Measurements from ENCODE around the gene IFNA6. TPM values are rescaled to one million over a fixed set of nuclear protein-coding genes. Genes with fewer than 3 reads are reported as not detected.
"Not testable (repeated sequence)": the region's sequence is repeated elsewhere in the genome, so short reads cannot be mapped to it uniquely, and the experiment has no call there.

IFNA6 gene
- not detected in 2 replicates for total RNA-seq

- DNase-seq (ENCODE audit: low read depth, low spot score): no peak
These were observed at the start of gene IFNA6 for GRCh38 chr9:21350787-21351186. Gene IFNA6 (minus strand): TSS chr9:21350887. CDS start chr9:21350887, 0 bp downstream.

GRCh38 chr9:21399956-21400355, 49.3 kb upstream of the IFNA6 start:
- DNase-seq (ENCODE audit: low read depth, low spot score): no peak

GRCh38 chr9:21398955-21399489, 48.3 kb upstream of the IFNA6 start:
- no peak for DNase-seq (ENCODE audit: low read depth, low spot score)

- no peak for DNase-seq (ENCODE audit: low read depth, low spot score)
These were observed 45.4 kb upstream of the IFNA6 start for GRCh38 chr9:21395778-21396717.

GRCh38 chr9:21392270-21392669, 41.6 kb upstream of the IFNA6 start:
- DNase-seq (ENCODE audit: low read depth, low spot score): no peak

GRCh38 chr9:21385131-21385670, 34.5 kb upstream of the IFNA6 start, which contains the start of gene IFNA2:
Gene IFNA2 (minus strand): TSS chr9:21385398. CDS start chr9:21385329, 69 bp downstream.
- DNase-seq (ENCODE audit: low read depth, low spot score): no peak

- no peak for DNase-seq (ENCODE audit: low read depth, low spot score)
These were observed 32.9 kb upstream of the IFNA6 start for GRCh38 chr9:21383627-21384026.

GRCh38 chr9:21381448-21382339, 31.0 kb upstream of the IFNA6 start:
- DNase-seq (ENCODE audit: low read depth, low spot score): no peak

GRCh38 chr9:21371467-21371866, 20.8 kb upstream of the IFNA6 start:
- not testable (repeated sequence) for DNase-seq (ENCODE audit: low read depth, low spot score)

GRCh38 chr9:21367957-21368356, 17.3 kb upstream of the IFNA6 start, which contains the start of gene IFNA13:
Gene IFNA13 (minus strand): TSS chr9:21368057. CDS start chr9:21368010, 47 bp downstream.
- no peak for DNase-seq (ENCODE audit: low read depth, low spot score)

- DNase-seq (ENCODE audit: low read depth, low spot score): not testable (repeated sequence)
These were observed 16.5 kb upstream of the IFNA6 start for GRCh38 chr9:21367169-21367568.

- DNase-seq (ENCODE audit: low read depth, low spot score): no peak
These were observed 11.6 kb upstream of the IFNA6 start for GRCh38 chr9:21362287-21362686.

- no peak for DNase-seq (ENCODE audit: low read depth, low spot score)
These were observed 7.1 kb upstream of the IFNA6 start for GRCh38 chr9:21357479-21358460.

GRCh38 chr9:21348430-21348970, 2.2 kb downstream of the IFNA6 start:
- DNase-seq (ENCODE audit: low read depth, low spot score): no peak

- no peak for DNase-seq (ENCODE audit: low read depth, low spot score)
These were observed 10.0 kb downstream of the IFNA6 start for GRCh38 chr9:21340735-21341134.

GRCh38 chr9:21336457-21336856, 14.2 kb downstream of the IFNA6 start:
- no peak for DNase-seq (ENCODE audit: low read depth, low spot score)

- DNase-seq (ENCODE audit: low read depth, low spot score): peak; percentile 61
These were observed 15.7 kb downstream of the IFNA6 start, which contains the start of gene KLHL9 for GRCh38 chr9:21334701-21335632. Gene KLHL9 (minus strand): TSS chr9:21335404. CDS start chr9:21334859, 545 bp downstream.

- DNase-seq (ENCODE audit: low read depth, low spot score): no peak
These were observed 17.5 kb downstream of the IFNA6 start for GRCh38 chr9:21333226-21333625.

All from pulmonary artery endothelial cell (primary cell).